GM18517 (cell line): Measurements from ENCODE around the gene BFAR.
"Not testable (repeated sequence)": the region's sequence is repeated elsewhere in the genome, so short reads cannot be mapped to it uniquely, and the experiment has no call there.

Experiments used
- ATAC-seq: cut with Tn5 transposase; IDR thresholded peaks from one replicate; pipeline ENCODE4 v1.9.1; 2021; ENCODE audit warnings: mild to moderate bottlenecking, moderate library complexity; ENCODE audit not compliant: unreplicated experiment

BFAR gene, protein sequence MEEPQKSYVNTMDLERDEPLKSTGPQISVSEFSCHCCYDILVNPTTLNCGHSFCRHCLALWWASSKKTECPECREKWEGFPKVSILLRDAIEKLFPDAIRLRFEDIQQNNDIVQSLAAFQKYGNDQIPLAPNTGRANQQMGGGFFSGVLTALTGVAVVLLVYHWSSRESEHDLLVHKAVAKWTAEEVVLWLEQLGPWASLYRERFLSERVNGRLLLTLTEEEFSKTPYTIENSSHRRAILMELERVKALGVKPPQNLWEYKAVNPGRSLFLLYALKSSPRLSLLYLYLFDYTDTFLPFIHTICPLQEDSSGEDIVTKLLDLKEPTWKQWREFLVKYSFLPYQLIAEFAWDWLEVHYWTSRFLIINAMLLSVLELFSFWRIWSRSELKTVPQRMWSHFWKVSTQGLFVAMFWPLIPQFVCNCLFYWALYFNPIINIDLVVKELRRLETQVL

DNA sequence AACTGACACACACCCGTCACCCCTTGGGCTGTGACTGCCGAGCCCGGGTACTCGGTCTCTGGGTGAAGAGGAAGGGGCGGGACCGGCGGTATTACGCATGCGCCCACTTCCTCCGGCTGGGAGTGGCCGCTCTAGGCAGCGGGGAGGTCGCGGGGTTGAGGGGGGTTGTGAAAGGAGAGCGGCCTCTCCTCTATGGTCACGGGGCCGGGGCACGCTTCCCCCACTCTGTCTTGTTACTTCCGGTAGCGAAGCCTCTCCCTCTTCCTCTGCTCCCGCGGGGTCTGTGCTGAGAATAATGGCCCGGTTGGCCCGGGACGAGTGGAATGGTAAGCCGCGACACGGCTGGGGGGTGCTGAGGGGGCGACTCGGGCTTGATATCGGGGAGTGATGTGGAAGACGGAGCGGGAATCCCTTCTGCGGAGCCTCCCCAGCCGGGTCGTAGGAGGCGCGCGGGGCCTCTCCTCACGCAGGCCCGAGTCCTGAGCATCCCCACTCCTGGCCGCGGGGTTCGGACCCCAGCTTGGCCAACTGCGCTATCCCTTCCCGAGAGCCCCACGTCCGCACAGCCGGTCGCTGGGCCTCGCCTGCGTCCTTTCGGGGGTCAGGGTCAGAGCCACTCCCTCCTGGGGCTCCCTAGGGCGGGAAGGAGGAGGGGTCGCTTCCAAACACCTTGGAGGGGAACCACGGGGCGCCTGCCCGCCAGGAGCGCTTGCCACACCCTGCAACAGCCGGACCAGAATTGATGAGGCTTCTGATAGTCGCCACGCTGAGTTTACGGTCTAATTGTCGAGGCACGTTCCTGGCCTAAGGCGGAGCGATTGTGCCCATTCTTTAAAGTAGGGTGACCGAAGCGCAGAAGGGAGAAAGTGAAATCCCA, at the start of gene BFAR:
Gene BFAR, plus strand, starts transcription at position 259 of the 877 bp plus-strand sequence. CDS start 11,396 bp downstream, outside the sequence.
- ATAC-seq = peak; percentile 78

DNA sequence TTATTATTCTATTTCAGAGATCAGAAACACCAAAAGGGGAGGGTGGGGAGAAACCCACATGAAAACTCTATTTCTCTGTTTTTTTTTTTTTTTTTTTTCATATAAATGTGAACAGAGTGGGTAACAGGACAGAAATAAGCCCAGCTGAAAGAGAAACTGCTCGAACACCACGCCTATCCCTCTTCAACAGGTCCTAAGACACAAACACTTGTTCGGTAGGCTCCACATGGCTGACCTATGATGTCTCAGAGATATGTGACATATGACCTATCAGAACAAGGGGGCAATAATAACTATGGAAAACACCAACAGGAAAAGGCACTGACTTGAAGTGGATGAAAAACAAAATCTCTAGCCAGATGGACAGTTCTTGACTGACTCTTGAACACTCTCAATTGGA, 47.5 kb upstream of the BFAR start:
- ATAC-seq = no peak

DNA sequence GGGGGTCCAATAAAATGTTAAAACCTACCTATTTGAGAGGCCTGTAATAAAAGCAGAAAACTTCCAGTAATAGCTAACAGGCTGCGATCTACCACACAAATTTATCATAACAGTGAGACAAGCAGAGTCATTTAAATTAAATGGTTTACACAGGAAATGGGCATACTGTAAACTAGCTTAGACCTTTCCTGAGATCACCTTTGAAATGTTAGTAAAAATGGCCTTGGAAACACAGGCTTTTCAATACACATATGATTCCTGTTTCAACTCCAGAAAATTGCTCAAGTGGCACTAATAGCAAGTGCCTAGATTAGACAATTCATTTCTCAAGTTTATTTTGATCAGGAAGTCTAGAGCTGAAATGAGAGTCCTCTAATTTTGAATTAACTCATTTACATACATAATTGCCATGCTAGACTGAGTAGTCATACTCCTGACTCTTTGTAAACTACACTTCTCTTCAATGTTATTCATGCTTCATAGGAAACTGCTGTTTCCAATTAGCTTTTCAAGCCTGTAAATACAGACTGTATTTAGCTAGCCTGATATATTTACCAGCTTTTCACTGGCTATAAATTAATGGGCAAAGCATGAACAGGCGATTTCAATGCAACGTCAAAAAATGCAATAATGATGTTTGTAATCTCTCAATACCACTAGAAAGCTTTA, 46.0 kb upstream of the BFAR start:
- no peak for ATAC-seq

GRCh38 chr16:14600164-14600563, 32.6 kb upstream of the BFAR start:
- ATAC-seq = no peak

GRCh38 chr16:14602443-14602963, 30.2 kb upstream of the BFAR start:
- ATAC-seq = no peak

- ATAC-seq = no peak
These were observed 26.6 kb upstream of the BFAR start for GRCh38 chr16:14606102-14606501.

DNA sequence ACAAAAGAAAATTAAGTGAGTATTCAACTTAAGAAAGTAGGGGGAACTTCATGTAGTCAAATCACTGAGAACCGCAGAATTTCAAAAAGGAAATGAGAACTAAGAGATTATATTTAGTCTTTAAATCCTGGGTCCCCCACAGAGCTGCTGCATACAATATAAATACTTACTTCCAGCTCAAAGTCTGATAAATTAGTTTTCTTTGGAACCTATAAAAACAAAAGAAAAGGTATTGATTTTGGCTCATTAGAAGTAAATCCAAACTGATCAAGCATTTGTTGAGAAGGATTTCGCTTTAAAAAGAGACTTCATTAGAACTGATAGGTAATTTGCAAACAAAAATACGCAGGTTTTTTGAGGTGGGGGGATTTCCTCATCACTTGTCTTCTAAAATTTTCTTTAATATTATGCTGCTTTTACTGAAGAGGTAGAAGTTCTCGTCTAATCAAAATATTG, 24.6 kb upstream of the BFAR start:
- ATAC-seq = peak; percentile 64

- ATAC-seq = no peak
These were observed 24.1 kb upstream of the BFAR start for GRCh38 chr16:14608604-14609003.

DNA sequence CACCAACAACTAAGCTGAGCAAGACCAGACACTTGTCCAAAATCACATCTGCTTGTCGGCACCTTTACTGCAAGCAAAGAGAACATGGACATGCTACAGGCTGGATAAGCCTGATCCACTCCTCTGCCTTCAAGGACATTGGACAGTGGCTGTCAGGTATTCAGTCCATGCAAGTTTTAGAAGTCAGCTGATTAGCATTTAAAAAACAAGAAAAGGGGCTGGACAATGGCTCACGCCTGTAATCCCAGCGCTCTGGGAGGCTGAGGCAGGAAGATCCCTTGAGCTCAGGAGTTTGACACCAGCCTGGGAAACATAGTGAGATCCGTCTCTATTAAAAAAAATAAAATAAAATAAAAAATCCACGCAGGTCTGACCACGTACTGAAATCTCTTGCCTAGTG, 23.0 kb upstream of the BFAR start:
- ATAC-seq = no peak

GRCh38 chr16:14611660-14612059, 21.1 kb upstream of the BFAR start:
- ATAC-seq = no peak

DNA sequence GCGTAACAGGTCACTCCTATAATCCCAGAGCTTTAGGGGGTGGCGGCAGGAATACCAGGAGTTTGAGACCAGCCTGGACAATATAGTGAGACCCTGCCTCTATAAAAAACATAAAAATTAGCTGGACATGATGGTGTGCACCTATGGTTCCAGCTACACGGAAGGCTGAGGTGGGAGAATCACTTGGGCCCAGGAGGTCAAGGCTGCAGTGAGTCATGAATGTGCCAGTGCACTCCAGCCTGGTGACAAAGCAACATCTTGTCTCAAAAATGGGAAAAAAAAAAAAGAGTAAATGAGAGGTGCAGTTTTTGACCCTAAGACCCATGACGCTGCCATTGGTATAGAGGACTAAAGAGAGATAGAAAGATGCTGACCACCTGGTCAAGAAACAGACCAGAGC, 18.8 kb upstream of the BFAR start:
- ATAC-seq = no peak

DNA sequence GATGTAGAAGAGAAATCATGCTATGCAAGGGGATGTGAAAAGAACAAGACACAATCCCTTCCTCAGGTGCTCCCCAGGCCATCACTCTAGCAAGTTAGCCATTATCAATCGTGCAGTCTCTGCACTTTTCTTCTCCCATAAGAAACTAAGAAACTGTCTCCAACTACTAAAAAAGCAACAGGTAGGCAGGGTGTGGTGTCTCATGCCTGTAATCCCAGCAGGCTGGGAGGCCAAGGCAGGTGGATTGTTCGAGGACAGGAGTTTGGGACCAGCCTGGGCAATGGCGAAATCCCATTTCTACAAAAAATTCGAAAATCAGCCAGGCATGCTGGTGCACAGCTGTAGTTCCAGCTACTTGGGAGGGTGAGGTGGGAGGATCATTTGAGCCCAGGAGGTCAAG, 16.5 kb upstream of the BFAR start:
- no peak for ATAC-seq

- ATAC-seq = no peak
These were observed 14.2 kb upstream of the BFAR start for GRCh38 chr16:14618566-14618965.

- ATAC-seq = no peak
These were observed 5.7 kb upstream of the BFAR start for GRCh38 chr16:14627078-14627477.

DNA sequence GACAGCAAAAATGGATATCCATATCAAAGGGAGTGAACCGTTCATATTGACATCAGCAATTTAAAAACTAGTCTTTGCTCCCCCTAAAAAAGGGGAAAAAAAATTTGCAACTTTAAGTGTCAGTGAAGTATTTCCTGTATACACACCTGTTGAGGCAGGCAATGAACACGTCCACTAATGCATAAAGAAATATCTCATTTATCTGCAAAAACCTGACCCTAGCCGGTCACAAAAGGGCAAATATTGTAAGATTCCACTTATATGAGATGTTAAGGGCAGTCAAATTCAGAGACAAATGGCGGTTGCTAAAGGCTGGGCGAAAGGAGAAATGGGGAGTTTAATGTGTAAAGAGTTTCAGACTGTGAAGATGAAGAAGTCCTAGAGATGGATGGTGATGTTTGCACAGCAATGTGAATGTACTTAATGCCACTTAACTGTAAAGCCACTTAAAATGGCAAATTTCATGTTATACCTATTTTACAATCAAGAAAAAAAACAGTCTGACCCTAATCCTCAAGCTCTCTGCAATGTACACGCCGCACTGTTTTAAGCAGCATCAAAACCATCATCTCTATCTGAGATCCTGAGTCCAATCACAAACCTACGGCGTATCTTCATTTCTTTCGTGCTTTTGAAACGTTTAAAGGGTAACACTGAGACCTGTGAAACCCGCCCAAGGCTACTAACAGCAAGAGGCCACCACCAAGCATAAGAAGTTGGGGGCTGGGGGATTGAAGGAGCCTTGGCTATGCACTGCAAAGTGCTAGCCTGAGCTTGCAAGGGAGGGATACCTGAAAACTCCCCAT, 3.7 kb upstream of the BFAR start:
- ATAC-seq = no peak

DNA sequence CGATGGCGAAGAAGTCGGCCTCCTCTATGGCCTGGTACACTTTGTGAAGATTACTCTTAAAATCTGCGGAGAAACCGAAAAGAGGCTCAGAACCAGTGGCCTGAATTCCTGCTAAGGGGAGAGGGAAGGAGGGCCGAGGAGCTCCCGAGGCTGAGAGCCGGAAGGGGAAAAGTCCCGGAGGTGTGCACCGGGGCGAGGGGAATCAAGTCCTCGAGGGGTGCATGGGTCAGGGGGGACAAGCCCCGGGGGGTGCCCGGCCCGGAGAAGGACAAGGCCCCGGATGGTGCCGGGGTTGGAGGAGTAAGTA, 3.2 kb upstream of the BFAR start:
- ATAC-seq = no peak

GRCh38 chr16:14629919-14630619, 2.7 kb upstream of the BFAR start, which contains the start of gene PARN:
Gene PARN, minus strand, starts transcription at chr16:14630260. Its CDS starts 135 bp downstream, at chr16:14630125.
- peak; percentile 44 for ATAC-seq

DNA sequence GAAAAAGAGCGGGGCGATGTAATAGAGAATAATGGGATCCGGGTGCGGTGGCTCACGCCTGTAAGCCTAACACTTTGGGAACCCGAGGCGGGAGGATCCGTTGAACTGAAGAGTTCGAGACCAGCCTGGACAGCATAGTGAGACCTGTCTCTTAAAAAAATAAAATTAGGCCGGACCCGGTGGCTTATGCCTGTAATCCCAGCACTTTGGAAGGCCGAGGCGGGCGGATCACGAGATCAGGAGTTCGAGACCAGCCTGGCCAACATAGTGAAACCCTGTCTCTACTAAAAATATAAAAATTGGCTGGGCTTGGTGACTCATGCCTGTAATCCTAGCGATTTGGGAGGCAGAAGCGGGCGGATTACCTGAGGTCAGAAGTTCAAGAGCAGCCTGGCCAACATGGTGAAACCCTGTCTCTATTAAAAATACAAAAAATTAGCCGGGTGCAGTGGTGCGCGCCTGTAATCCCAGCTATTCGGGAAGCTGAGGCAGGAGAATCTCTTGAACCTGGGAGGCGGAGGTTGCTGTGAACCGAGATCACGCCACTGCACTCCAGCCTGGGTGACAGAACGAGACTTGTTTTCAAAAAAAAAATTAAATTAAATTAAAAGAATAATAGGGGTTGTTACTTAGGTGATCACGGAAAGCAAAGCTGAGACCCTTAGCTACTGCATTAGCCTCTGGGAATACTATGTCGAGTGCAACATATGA, 2.0 kb upstream of the BFAR start:
- ATAC-seq = not testable (repeated sequence)

DNA sequence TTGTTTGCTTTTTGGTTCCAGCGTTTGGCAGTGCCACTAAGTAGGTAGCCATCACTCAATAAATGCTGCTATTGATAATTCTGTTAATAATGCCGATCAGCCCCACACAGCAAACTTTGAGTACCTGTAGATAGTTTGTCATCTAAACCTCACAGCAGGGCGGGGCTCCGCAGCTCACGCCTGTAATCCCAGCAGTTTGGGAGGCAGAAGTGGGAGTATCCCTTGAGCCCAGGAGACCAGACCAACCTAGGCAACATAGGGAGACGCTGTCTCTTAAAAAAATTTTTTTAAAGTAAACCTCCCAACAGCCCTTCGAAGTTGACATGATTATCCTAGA, 1.6 kb downstream of the BFAR start:
- no peak for ATAC-seq
